ENCODE measurements around the gene SRMS. TPM values are rescaled to one million over a fixed set of nuclear protein-coding genes. Genes with fewer than 3 reads are reported as not detected.
A peak's percentile ranks its signal among the peaks of the same experiment; 100 is the strongest.

The SRMS gene
- polyA plus RNA-seq, 10 donors: 0.23 TPM; not detected in 9

DNA sequence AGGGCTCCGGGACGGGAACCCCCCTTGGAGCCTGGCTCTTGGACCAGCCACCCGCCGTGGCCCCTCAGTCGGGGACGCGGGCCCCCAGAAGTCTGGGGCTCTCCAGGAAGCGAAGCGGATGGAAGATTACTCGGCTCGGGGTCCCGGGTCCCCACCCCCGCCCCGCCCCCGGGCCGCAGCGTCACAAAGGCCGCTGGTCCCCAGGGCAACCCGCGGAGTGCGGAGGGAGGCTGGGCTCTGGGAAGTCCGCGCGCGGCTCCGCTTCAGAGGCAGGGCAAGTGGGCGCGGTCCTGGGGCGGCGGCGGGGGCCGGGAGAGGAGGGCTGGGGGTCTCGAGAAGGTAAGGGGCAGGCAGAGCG, 6.4 kb upstream of the SRMS start, which contains the start of gene FNDC11:
FNDC11 (plus strand) TSS at position 227 of the 358 bp plus-strand sequence. CDS start 1,505 bp downstream, outside the sequence.
- DNase-seq: peak in 1 of 3 donors; percentile 57

DNA sequence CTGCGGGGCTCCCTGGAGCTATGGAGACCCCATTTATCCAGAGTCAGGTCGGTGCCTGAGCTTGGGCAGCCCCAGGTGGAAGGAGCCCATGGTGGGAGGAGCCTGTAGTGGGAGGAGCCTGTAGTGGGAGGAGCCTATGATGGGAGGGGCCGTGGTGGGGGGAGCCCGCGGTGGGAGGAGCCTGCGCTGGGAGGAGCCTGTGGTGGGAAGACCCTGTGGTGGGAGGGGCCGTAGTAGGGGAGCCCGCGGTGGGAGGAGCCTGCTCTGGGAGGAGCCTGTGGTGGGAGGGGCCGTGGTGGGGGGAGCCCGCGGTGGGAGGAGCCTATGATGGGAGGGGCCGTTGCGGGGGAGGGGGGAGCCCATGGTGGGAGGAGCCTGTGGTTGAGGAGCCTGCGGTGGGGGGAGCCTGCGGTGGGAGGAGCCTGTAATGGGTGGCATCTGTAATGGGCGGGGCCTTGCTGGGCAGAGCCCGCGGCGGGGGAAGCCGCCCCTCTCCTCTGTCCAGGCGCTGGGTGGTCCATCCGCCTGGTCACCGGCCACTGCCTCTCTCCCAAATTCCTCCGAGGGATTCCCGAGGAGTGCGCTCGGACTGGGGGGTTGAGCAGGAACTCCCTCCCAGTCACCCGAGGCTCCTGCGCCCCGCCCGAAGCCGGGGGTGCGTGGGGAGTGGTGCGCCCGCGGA, 5.8 kb upstream of the SRMS start:
- peak; percentile 46 to 70 (median 51) for DNase-seq

DNA sequence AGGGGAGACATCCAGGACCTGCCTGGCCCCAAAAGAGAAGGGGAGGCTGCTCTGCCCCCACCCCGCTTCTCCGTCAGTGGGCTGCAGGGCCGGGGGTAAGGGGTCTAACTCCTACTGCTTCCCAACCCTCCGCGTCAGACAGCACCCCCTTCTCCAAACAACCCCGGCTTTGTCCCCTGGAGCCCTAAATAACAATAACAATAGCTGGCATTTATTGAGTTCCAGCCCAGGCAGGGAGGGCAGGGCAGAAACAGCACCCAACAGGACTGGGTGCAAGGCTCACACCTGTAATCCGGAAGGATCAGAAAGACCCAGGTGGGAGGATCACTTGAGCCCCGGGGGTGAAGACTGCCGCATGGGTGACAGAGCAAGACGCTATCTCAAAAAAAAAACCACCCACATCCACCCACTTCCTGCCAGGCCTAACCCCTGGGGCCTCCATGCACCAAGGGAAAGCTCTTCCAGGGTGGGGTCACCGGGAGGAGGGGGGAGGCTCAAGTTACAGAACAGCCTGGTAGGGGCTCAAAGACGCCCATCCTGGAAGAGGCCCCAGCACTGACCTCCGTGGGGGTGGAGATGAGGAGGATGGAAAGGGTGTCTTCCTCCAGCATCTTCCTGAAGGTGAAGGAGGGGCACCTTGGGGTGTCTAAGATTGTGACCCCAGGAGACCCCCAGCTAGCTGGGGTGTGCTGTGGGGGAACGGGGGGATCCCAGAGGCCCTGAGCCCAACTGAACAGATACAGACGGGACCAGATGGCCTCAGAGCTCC, 5.1 kb upstream of the SRMS start:
- DNase-seq: no peak

DNA sequence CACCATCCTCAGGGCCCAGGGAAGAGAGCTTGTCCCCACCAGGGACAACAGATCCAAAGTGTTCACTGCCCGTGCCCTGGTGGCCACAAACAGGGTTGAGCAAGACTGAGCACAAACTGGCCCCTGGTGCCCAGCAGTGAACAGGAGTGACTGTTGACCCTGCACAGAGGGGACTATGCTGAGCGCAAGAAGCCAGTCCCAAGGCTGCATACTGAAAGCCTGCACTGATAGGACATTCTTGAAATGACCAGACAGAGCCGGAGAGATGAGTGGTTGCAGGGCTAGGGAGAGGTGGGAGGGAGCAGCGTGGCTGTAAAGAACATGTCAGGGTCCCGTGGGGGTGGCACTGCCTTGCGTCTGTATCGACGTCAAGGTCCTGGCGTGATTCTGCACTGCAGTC, 3.5 kb upstream of the SRMS start:
- no peak for DNase-seq

DNA sequence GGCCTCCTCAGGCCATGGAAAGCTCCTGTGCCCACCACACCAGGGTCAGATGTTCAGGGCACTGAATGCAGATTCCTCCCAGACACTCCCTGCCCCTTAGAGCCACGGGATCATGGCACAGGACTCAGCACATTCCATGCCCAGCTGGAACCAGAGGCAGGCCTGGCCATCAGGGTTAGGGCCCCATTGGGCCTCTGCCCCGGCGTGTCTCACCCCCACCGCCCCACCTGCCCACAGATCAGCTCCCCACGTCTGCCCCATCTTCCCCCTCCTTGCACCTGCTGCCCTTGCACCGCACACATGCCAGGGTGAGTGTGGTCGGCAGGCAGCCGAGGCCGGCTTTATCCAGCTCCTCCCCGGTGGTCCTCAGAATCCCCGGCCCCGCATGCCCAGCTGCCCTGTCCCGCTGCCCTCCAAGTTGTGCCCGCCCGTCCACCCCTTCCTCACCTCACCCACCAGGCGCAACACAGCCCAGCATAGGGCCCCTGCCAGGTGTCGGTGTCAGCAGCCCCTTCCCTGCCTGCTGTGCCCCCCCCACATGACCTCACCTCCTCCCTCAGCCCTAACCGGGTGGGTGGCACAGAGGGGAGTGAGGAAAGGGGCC, 2.2 kb upstream of the SRMS start:
- DNase-seq: no peak

DNA sequence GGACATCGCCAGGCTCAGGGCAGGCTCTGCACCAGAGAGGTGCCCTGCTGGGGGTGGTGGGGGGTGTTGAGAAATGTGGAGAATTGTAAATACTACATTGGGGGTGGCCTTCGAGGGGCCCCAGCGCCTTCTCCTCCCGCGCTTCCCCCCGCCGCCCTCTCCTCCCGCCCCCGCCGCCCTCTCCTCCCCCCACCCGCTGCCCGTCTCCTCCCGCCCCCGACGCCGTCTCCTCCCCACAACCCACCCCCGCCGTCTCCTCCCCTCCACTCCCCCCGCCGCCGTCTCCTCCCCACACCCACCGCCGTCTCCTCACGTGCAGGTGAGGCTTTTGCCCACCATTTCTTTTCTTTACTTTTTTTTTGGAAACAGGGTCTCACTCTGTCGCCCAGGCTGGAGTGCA, 1.5 kb upstream of the SRMS start:
- DNase-seq: no peak

DNA sequence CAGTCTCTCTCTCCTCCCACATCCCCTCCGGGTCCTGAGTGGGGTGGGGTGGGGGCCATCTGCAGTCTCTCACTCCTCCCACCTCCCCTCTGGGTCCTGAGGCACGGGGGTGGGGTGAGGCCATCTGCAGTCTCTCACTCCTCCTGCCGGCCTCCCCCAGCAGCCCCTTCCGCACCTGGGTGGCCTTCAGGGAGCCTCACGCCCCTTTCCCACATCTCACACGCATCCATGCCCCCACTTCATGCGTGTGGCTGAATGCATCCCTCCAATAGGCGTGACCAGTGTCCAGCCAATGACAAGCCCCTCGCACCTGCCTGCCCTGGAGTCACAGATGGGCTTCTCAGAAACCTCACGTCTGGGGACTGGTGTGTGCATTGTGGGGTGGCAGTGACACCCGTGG, 993 bp upstream of the SRMS start:
- no peak for DNase-seq

DNA sequence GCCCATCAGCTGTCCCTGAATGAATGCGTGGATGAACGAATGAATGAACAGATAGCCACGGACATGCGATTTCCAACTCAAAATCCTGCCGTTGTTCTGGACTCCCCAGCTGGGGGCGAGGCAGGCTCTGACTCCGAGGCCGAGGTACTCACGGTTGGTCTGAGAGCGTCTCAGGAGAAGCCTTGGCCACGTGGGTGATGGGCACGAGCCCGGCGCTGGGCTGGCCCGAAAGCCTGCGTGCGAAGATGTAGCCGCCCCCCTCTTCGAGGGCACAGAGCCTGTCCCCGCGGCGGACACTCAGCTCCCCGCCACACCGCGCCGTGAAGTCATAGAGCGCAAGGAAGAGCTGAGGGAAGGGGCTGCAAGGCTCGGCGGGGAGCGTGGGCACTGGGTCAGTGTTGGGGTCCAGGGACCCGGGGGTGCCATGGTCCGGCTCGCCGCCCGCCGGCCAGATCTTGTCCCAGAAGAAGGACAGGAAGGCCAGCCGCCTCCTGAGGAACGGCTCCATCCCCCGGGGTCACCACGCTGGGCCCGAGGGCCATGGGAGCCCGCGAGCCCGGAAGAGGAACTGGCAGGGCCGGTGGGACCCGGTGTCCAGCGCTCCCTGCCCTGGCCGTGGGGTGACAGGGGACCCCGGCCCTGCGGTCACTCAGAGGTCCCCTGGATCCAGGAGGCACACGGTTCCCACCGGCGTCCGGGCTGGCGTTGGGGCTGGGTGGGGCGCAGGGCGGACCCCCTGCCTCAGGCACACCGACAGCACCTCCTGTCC, 409 bp downstream of the SRMS start:
- no peak for DNase-seq

DNA sequence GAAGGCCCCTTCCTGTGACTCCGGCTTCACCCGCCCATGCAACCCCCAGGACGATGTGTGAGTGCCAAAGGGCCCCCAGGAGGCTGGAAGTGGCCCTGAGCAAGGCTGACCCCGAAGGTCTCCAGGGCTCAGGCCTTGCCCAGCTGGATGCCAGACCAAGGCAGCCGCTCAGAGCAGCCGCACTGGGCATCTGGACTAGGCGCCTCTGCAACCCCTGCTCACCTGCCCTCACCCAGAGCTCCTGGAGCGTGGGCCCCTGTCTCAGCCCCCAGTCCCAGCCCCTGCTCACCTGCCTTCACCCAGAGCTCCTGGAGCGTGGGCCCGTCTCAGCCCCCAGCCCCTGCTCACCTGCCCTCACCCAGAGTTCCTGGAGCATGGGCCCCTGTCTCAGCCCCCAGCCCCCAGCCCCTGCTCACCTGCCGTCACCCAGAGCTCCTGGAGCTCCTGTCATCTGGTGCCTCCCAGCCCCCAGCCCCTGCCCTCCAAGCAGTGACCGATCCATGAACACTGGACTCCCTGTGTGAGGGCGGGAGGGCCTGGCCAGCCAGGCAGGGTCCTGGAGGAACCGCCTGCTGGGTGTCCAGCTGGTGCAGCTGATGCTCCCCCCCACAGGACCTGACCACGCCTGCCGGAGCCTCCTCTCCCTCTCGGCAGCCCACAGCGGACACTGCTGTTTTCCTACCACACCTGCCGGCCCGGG, 1.1 kb downstream of the SRMS start:
- no peak for DNase-seq

DNA sequence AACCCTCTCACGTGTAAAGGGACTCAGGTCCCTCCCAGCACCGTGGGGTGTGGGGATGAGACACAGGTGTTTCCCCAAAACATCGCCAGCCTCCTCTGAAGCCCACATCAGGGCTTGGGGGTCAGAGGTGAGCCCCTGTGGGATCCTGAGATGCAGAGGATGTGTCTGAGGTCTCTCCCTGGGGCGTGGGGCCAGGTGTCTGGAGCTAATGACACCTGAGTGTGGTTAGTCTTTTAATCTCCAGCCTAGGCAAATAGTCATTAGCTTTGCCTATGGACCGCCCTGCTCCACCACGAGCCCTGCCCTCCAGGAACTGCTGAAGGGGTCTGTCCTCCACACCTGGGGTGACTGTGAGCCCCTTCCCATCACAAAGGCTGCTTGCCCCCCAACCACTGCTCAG, 1.7 kb downstream of the SRMS start:
- DNase-seq: no peak

DNA sequence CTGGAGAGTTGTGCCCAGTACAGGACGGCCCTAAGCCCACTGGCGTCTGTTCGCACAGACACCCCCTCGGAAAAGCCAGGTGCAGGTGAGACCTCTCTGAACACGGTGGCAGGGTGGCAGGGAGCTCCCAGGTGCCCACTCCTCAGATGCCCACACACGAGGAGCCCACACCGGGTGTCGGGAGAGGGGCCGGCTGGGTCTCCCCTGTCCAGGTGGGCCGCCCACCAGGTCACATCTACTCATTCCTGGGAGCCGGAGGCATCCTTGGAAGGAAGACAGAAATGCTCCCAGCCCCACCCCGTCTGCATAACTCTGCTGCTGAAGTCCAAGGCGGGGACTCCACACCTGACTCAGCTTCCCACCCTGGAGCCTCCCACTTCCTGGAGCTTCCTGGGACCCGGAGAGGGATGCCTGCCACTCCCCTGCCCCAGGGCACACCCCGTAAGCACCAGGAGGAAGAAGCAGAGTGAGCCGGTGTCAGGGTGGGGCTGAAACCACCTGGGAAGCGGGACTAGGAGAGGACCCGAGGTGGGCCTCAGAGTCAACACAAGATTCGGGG, 2.5 kb downstream of the SRMS start:
- DNase-seq: no peak

DNA sequence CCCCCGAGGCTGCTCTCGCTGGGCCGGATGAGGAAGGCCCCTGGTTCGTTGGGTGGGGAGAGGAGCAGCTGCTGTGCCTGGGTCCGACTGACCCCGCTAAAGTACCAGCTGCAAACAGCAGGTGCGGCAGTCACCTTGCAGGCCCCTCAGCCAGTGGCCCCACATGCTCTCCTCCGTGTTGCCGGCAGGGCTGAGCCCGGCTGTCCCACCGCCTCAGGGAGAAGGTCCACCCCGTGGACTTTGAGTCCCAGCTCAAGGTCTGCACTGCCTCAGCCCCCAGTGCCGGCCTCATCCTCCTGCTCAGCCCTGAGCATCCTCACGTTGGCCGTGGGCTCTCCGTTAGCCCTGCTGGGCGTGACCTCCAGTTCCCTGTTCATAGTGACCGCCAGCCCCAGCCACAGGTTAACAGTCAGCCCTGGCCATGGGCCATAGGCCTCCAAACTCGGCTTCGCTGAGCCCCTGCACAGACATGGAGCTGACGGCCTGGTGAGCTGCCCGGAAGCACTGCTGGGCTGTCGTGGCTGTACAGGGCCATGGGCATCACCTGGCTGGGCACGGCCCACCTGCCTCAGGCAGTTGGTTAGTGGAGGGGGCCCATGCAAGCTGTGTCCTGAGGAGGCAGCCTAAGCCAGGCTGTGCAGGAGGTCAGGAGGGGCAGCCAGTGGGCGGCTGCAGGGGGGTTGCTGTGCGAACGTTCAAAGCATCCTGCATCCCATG, 3.1 kb downstream of the SRMS start:
- no peak for DNase-seq

DNA sequence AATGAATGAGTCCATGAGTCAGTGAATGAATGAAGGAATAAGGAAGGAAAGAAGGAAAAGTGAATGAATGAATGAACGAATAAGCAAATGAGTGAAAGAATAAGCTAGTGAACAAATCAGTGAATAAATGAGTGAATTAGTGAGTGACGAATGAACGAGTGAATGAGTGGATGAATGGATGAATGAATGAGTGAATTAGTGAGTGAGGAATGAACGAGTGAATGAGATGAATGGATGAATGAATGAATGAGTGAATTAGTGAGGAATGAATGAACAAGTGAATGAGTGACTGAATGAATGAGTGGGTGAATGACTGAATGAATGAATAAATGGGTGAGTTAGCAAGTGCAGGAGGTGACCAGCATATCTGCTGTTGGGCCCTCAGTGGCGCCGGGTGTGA, 3.8 kb downstream of the SRMS start:
- DNase-seq: no peak

DNA sequence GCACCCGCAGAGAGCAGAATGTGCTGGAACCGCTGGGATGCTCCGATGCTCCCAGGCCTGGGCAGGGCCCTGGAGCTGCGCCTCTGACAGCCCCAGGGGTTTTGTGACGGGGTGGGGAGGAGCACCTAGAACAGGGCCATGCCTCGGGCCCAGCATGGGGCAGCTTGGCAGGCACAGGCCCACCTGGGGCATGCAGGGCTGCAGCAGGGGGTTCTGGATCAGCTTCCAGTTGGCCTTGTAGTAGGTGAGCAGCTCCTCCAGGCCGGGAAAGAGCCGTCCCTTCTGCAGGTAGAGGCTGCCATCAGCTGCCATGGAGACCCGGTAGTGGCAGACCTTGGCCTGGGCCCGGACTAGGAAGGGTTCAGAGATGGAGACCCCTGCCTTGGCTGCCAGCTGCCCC, 4.4 kb downstream of the SRMS start:
- DNase-seq: no peak

DNA sequence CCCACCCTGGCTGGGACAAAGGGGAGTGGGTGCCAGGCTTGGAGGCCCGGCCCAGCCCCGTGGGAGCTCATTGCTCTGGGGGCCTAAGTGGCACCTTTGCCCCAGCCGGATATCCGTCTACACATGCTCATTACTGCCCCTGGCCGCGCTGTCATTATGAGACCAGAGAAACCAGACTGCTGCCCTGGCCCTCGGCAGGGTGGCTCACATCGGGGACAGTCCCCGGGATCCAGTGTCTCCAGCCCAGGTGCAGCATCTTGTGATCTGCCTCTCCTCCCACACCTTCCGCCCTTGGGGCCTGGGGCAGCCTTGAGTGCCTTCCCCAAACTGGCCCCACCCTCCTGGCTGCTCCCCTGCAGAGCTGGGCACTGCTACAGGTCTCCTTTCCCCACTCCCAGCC, 4.9 kb downstream of the SRMS start:
- no peak for DNase-seq

DNA sequence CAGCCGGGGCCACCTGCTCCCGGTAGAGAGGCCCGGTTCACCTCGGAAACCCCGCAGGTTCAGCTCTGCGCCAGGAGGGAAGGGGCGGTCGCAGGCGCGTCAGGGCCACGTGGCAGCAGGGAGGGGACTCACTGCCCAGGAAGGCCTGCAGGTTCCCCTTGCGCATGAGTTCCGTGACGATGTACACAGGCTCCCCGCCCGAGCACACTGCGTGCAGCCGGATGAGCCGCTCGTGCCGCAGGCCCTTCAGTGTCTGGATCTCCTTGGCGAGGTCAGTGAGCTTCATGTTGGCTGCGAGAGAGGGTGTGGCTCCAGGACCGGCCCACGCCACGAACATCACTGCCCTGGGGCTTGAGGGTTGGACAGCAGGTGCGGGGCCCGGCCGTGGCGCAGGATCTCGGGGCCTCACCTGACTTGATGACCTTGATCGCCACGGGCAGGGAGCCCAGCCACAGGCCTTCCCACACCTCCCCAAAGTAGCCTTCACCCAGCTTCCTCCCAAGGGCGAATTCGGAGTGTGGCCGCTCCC, 5.5 kb downstream of the SRMS start:
- DNase-seq: no peak

DNA sequence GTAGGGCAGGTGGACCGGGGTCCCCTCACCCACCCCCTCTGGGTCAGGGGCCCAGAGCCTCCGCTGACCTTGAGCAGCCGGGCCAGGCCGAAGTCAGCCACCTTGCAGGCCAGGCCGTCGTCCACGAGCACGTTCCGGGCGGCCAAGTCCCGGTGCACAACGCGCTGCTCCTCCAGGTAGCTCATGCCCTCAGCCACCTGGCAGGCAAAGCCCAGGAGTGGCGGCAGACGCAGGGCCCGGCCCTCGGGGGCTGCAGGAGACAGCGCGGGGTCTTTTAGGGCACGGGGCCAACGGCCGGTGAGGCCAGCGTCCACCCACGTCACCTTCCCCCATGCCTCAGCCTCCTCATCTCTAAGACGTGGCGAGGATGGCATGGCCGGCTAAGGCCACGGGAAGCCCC, 6.2 kb downstream of the SRMS start:
- no peak for DNase-seq

DNA sequence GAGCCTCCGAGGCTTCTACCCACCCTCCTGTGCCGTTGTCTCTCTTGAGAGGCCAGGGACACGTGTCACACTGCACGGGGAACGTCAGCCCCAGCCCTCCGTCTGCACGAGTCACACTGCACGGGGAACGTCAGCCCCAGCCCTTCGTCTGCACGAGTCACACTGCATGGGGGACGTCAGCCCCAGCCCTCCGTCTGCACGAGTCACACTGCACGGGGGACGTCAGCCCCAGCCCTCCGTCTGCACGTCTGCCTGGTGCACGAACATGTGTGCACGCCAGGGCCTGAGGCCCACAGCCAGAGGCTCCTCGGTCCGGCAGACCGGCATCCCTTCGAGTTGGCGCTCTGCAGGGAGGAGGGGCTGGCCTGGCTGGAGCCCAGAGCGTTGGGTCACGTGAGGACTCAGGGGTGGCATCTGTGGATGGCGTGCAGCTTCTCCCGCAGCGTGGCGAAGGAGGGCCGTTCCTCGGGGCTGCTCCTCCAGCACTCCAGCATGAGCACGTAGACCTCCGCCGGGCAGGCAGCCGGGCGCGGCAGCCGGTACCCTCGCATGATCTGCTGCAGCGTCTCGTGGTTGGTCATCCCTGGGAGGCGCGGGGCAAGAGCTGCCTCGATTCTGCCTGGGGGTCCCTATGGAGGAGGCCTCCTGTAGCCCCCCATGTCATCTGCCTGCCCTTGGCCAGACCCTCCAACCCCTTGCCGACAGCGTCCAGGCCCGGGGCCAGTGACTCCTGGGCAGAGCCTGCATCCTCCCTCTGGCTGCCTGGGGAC, 6.9 kb downstream of the SRMS start:
- no peak for DNase-seq

Data from muscle of back (tissue), 11 donors.